Activated CD8-positive, alpha-beta T cell treated with anti-CD3 and anti-CD28 coated beads, Interleukin-2, amount 10 ng/mL, durations not matched to agents 7 days and 5 days (primary cell): ENCODE measurements around the gene CARD11. TPM values are rescaled to one million over a fixed set of nuclear protein-coding genes. Genes with fewer than 3 reads are reported as not detected.
A peak's percentile ranks its signal among the peaks of the same experiment; 100 is the strongest.

Experiments
- ATAC-seq: fragments of 150-1000 bp; cut with Tn5 transposase; one replicate; pipeline ENCODE4 v1.10.0; 2021; ENCODE audit warnings: moderate library complexity
- CTCF ChIA-PET: fragments of 350-600 bp; sonication (Branson Sonifier 250); formaldehyde crosslinking; loops from one replicate; lab custom pipeline; 2021; ENCODE audit warnings: antibody characterized with exemption; lab: Charles Lee
- POLR2A ChIA-PET: fragments of 350-600 bp; sonication (Branson Sonifier 250); formaldehyde crosslinking; loops from one replicate; lab custom pipeline; 2021; ENCODE audit warnings: antibody characterized with exemption; lab: Charles Lee
- DNase-seq: peaks from one replicate; pipeline ENCODE4 v3.0.0-alpha.2; 2020
- H3K27ac Mint-ChIP-seq: one replicate; pipeline ENCODE4 v1.8.0; 2021; ENCODE audit warnings: mild to moderate bottlenecking, mixed read lengths
- H3K27me3 Mint-ChIP-seq: one replicate; pipeline ENCODE4 v1.8.0; 2021; ENCODE audit warnings: low read depth, mixed read lengths
- H3K36me3 Mint-ChIP-seq: one replicate; pipeline ENCODE4 v1.8.0; 2021; ENCODE audit warnings: low read depth, mixed read lengths
- H3K4me1 Mint-ChIP-seq: one replicate; pipeline ENCODE4 v1.8.0; 2021; ENCODE audit warnings: low read depth, mixed read lengths
- H3K4me3 Mint-ChIP-seq: one replicate; pipeline ENCODE4 v1.8.0; 2021; ENCODE audit warnings: mild to moderate bottlenecking, mixed read lengths
- H3K9me3 Mint-ChIP-seq: one replicate; pipeline ENCODE4 v1.8.0; 2022; ENCODE audit warnings: mixed read lengths; ENCODE audit not compliant: insufficient read depth
- total RNA-seq, 2 experiments: library from RNA; stranded (reverse); gene quantifications; one replicate each; pipeline ENCODE4 v1.2.3, GENCODE V29; 2021

Gene CARD11
- 100 to 1,000 TPM; 178 TPM for total RNA-seq

GRCh38 chr7:3043544-3044371, at the start of gene CARD11:
TSS of gene CARD11 (minus strand) at chr7:3043867. CDS start at chr7:2958506, 85,361 bp downstream.
- CTCF ChIA-PET, result interaction anchor here (0.6 to 4.6 kb wide), 14 partner anchors 8 to 157 kb away, joined by 3 to 30 read pairs (median 4); no protein-coding TSS in a partner anchor
- Mint-ChIP-seq H3K4me3 (peak within 1 kb of the TSS; percentile 98), H3K27ac (peak within 1 kb of the TSS; percentile 94), H3K27me3 (no peaks in the 10 kb centered on the region), H3K4me1 (peaks cover 54% of the 10 kb centered on the region), H3K9me3 (no peaks in the 10 kb centered on the region), H3K36me3 (peaks cover 36% of the 10 kb centered on the region)
- peak; percentile 76 for DNase-seq
- ATAC-seq, result peak; percentile 59
- POLR2A ChIA-PET, result interaction anchor here (1.0 to 1.6 kb wide), 5 partner anchors 33 to 124 kb away, joined by 3 to 4 read pairs (median 3); no protein-coding TSS in a partner anchor

DNA sequence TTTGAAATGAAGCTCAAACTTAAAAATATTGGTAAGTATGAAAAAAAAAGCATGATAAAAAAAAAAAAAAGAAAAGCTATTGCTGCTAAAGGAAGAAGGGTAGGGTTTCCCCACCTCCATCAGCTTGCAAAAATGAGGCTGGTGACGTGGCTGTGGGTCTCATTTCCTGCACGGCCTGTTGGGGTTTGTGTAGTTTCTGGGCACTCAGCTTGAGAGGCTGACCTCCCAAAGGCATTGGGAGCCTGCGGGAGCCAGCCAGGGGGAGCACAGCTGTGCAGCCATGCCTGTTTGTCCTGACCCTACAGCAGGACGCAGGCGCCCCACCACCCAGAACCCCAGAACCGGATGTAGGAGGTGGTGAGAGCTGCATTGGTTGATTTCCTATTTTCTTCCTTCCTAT, 48.8 kb upstream of the CARD11 start:
- Mint-ChIP-seq H3K36me3 (peaks cover 17% of the 10 kb centered on the region), H3K4me3 (peak overlapping the region; percentile 57), H3K27me3 (no peaks in the 10 kb centered on the region), H3K9me3 (no peaks in the 10 kb centered on the region), H3K27ac (peak overlapping the region; percentile 98), H3K4me1 (peaks cover 79% of the 10 kb centered on the region)
- ATAC-seq, result peak; percentile 75
- peak; percentile 90 for DNase-seq
- POLR2A ChIA-PET, result interaction anchor here (0.8 to 2.9 kb wide), 8 partner anchors 11 to 49 kb away, joined by 3 to 19 read pairs (median 5); partner anchors contain the start of gene CARD11
- CTCF ChIA-PET, result interaction anchor here (0.8 to 7.6 kb wide), 12 partner anchors 8 to 228 kb away, joined by 3 to 169 read pairs (median 7); no protein-coding TSS in a partner anchor

DNA sequence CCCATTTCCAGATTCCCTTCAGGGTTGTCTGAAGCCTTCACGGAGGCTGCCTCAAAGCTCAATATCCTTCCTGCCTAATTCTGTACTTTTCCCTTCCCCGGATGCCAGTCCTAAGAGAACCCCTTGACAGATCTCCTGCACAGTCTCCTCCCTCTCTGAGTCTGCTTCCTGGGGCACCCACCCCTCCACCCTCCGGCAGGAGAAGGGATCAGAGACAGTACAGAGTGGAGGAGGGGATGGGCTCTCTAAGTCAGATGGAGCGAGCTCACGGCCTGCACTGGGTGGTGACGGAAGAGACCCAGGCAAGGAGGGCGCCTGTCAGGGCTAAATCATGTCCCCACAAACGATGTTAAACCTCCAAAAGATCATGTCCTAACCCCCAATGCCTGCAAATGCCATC, 48.0 kb upstream of the CARD11 start:
- CTCF ChIA-PET, result interaction anchor here (1.0 to 7.6 kb wide), 11 partner anchors 9 to 63 kb away, joined by 3 to 169 read pairs (median 22); no protein-coding TSS in a partner anchor
- Mint-ChIP-seq H3K36me3 (peaks cover 10% of the 10 kb centered on the region), H3K27ac (peak overlapping the region; percentile 98), H3K4me3 (peak overlapping the region; percentile 32), H3K4me1 (peaks cover 73% of the 10 kb centered on the region), H3K27me3 (no peaks in the 10 kb centered on the region), H3K9me3 (no peaks in the 10 kb centered on the region)
- POLR2A ChIA-PET, result interaction anchor here (0.6 to 2.1 kb wide), 4 partner anchors 26 to 33 kb away, joined by 3 to 11 read pairs (median 4); no protein-coding TSS in a partner anchor
- ATAC-seq (no peak), DNase-seq (no peak)

GRCh38 chr7:3089493-3089892, 45.8 kb upstream of the CARD11 start:
- Mint-ChIP-seq H3K27me3 (no peaks in the 10 kb centered on the region), H3K4me1 (peaks cover 54% of the 10 kb centered on the region), H3K9me3 (no peaks in the 10 kb centered on the region), H3K27ac (peak overlapping the region; percentile 51), H3K36me3 (no peaks in the 10 kb centered on the region), H3K4me3 (no peak overlapping the region)
- ATAC-seq, result no peak
- DNase-seq, result no peak
- POLR2A ChIA-PET, result no interaction called here
- CTCF ChIA-PET, result interaction anchor here (0.8 to 7.6 kb wide), 17 partner anchors 9 to 330 kb away, joined by 3 to 169 read pairs (median 5); partner anchors contain the start of gene CARD11

DNA sequence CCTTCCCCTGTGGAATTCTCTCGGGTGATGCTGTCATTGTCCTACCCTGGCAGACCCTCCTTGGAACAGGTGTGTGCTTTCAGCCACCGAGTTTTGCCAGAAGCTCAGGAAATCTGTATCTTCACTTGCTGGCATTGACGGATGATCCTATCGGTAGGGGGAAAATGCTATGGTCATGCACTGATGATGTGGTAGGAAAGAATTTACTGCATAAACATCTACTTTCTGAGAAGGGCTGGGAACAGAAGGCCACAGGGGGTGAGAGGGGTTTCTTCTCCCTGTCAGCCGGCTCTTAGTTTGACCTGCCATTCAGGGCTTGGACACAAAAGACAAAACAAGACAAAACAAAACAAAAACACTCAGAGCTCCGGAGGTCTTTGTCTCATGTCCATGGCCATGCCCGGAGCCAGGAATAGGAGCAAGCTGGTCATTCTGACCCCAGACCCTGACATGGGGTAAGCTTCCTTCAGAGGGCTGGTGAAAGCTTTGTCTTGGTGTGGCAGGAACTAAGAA, 43.6 kb upstream of the CARD11 start:
- DNase-seq, result no peak
- Mint-ChIP-seq H3K27me3 (no peaks in the 10 kb centered on the region), H3K9me3 (no peaks in the 10 kb centered on the region), H3K4me1 (peaks cover 42% of the 10 kb centered on the region), H3K36me3 (no peaks in the 10 kb centered on the region), H3K27ac (no peak overlapping the region), H3K4me3 (no peak overlapping the region)
- ChIA-PET CTCF (interaction anchor here (1.4 to 2.3 kb wide), 3 partner anchors 11 to 21 kb away, joined by 4 to 15 read pairs (median 6); no protein-coding TSS in a partner anchor), POLR2A (interaction anchor here (1.4 kb wide), 1 partner anchor 19 kb away, joined by 4 read pairs; no protein-coding TSS in a partner anchor)
- no peak for ATAC-seq

- no peaks in the 10 kb centered on the region for H3K27me3 Mint-ChIP-seq
- CTCF ChIA-PET, result interaction anchor here (1.3 to 3.1 kb wide), 4 partner anchors 9 to 34 kb away, joined by 5 to 18 read pairs (median 10); no protein-coding TSS in a partner anchor
- H3K9me3 Mint-ChIP-seq, result no peaks in the 10 kb centered on the region
- POLR2A ChIA-PET, result no interaction called here
- H3K27ac Mint-ChIP-seq, result no peak overlapping the region
- H3K4me1 Mint-ChIP-seq, result peaks cover 9% of the 10 kb centered on the region
- ATAC-seq (no peak), DNase-seq (no peak)
- no peak overlapping the region for H3K4me3 Mint-ChIP-seq
- peaks cover 2% of the 10 kb centered on the region for H3K36me3 Mint-ChIP-seq
Measured at GRCh38 chr7:3083350-3083749, 39.7 kb upstream of the CARD11 start.

DNA sequence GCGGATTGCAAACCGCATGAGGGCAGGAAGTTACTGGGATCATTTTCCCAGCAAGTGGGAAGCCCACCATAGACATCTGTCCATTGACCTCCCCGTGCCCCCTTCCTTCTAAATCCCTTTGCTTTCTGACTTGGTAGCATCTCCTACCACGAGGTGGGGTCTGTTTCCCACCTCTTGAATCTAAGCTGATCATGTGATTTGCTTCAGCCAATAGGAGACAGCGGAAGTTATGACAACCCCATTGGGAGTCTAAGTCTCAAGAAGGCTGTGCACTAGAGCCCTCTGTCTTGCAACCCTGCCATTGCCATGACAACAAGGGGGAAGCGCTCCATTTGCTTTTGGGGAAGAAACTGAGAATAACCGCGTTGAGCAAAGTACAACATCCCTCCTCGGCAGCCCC, 39.2 kb upstream of the CARD11 start:
- H3K27ac Mint-ChIP-seq, result no peak overlapping the region
- DNase-seq (no peak), ATAC-seq (no peak)
- peaks cover 9% of the 10 kb centered on the region for H3K4me1 Mint-ChIP-seq
- H3K27me3 Mint-ChIP-seq, result no peaks in the 10 kb centered on the region
- ChIA-PET CTCF (interaction anchor here (1.2 to 3.1 kb wide), 5 partner anchors 9 to 35 kb away, joined by 4 to 18 read pairs (median 5); no protein-coding TSS in a partner anchor), POLR2A (no interaction called here)
- H3K36me3 Mint-ChIP-seq, result peaks cover 2% of the 10 kb centered on the region
- no peak overlapping the region for H3K4me3 Mint-ChIP-seq
- no peaks in the 10 kb centered on the region for H3K9me3 Mint-ChIP-seq

- no peak overlapping the region for H3K4me3 Mint-ChIP-seq
- DNase-seq, result no peak
- CTCF ChIA-PET, result interaction anchor here (1.2 to 3.1 kb wide), 4 partner anchors 9 to 19 kb away, joined by 4 to 18 read pairs (median 10); no protein-coding TSS in a partner anchor
- POLR2A ChIA-PET, result interaction anchor here (0.9 kb wide), 1 partner anchor 13 kb away, joined by 3 read pairs; no protein-coding TSS in a partner anchor
- peaks cover 9% of the 10 kb centered on the region for H3K4me1 Mint-ChIP-seq
- H3K9me3 Mint-ChIP-seq, result no peaks in the 10 kb centered on the region
- H3K27me3 Mint-ChIP-seq, result no peaks in the 10 kb centered on the region
- ATAC-seq, result no peak
- peaks cover 2% of the 10 kb centered on the region for H3K36me3 Mint-ChIP-seq
- H3K27ac Mint-ChIP-seq, result no peak overlapping the region
Measured at GRCh38 chr7:3082386-3082785, 38.7 kb upstream of the CARD11 start.

DNA sequence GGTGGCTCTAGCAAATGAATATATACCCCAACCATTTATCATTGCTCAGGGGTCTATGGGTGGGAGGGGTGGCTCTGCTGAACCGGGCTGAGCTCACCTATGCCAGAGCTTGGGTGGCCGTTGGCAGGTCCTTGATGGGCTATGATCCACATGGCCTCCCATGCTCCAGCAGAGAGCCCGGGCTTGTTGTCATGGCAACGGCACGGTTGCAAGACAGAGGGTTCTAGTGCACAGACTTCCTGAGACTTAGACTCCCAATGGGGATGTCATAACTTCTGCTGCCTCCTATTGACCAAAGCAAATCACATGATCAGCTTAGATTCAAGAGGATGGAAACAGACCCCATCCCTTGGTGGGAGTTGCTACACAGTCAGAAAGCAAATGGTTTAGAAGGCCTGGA, 36.4 kb upstream of the CARD11 start:
- Mint-ChIP-seq H3K4me1 (peaks cover 9% of the 10 kb centered on the region), H3K9me3 (peaks cover 13% of the 10 kb centered on the region), H3K4me3 (no peak overlapping the region), H3K27me3 (no peaks in the 10 kb centered on the region), H3K36me3 (peaks cover 11% of the 10 kb centered on the region), H3K27ac (no peak overlapping the region)
- CTCF ChIA-PET, result interaction anchor here (1.6 to 2.2 kb wide), 2 partner anchors 9 to 11 kb away, joined by 4 to 6 read pairs; no protein-coding TSS in a partner anchor
- DNase-seq (no peak), ATAC-seq (no peak)
- POLR2A ChIA-PET, result no interaction called here

GRCh38 chr7:3078514-3078913, 34.8 kb upstream of the CARD11 start:
- H3K9me3 Mint-ChIP-seq, result peaks cover 15% of the 10 kb centered on the region
- H3K4me3 Mint-ChIP-seq, result no peak overlapping the region
- ChIA-PET POLR2A (no interaction called here), CTCF (no interaction called here)
- H3K27ac Mint-ChIP-seq, result no peak overlapping the region
- DNase-seq (no peak), ATAC-seq (no peak)
- peaks cover 16% of the 10 kb centered on the region for H3K4me1 Mint-ChIP-seq
- peaks cover 12% of the 10 kb centered on the region for H3K36me3 Mint-ChIP-seq
- H3K27me3 Mint-ChIP-seq, result no peaks in the 10 kb centered on the region

GRCh38 chr7:3076700-3077099, 33.0 kb upstream of the CARD11 start:
- Mint-ChIP-seq H3K27ac (no peak overlapping the region), H3K4me3 (no peak overlapping the region), H3K27me3 (no peaks in the 10 kb centered on the region), H3K36me3 (peaks cover 12% of the 10 kb centered on the region), H3K9me3 (peaks cover 15% of the 10 kb centered on the region), H3K4me1 (peaks cover 14% of the 10 kb centered on the region)
- POLR2A ChIA-PET, result no interaction called here
- DNase-seq (no peak), ATAC-seq (no peak)
- CTCF ChIA-PET, result interaction anchor here (1.5 to 5.9 kb wide), 3 partner anchors 10 to 13 kb away, joined by 6 to 30 read pairs (median 6); no protein-coding TSS in a partner anchor
